Activated naive CD8-positive, alpha-beta T cell treated with anti-CD3 and anti-CD28 coated beads, Interleukin-2, amount 50 U/mL, for 24 hours (primary cell): ENCODE data around the gene SLC27A5.
"Not testable (repeated sequence)": the region's sequence is repeated elsewhere in the genome, so short reads cannot be mapped to it uniquely, and the experiment has no call there.

Experiments
- ATAC-seq: fragments of 150-1000 bp; cut with Tn5 transposase; one replicate; pipeline ENCODE4 v1.10.0; 2021
- DNase-seq: peaks from one replicate; pipeline ENCODE4 v3.0.0; 2021
- H3K27ac Mint-ChIP-seq: one replicate; pipeline ENCODE4 v1.8.0; 2021; ENCODE audit warnings: mild to moderate bottlenecking, mixed read lengths
- H3K27me3 Mint-ChIP-seq: one replicate; pipeline ENCODE4 v1.8.0; 2021; ENCODE audit warnings: mixed read lengths
- H3K36me3 Mint-ChIP-seq: one replicate; pipeline ENCODE4 v1.8.0; 2021; ENCODE audit warnings: low read depth, mixed read lengths
- H3K4me1 Mint-ChIP-seq: one replicate; pipeline ENCODE4 v1.8.0; 2021; ENCODE audit warnings: mixed read lengths
- H3K4me3 Mint-ChIP-seq: one replicate; pipeline ENCODE4 v1.8.0; 2021; ENCODE audit warnings: mild to moderate bottlenecking, moderate library complexity, mixed read lengths
- H3K9me3 Mint-ChIP-seq: one replicate; pipeline ENCODE4 v1.8.0; 2021; ENCODE audit warnings: mixed read lengths

The SLC27A5 gene

GRCh38 chr19:58476498-58477015, 35.2 kb downstream of the SLC27A5 start:
- Mint-ChIP-seq H3K4me3 (peak overlapping the region; percentile 88), H3K27me3 (no peaks in the 10 kb centered on the region), H3K4me1 (peaks cover 30% of the 10 kb centered on the region), H3K9me3 (no peaks in the 10 kb centered on the region), H3K27ac (peak overlapping the region; percentile 83), H3K36me3 (peaks cover 5% of the 10 kb centered on the region)
- ATAC-seq, result no peak
- DNase-seq, result no peak

GRCh38 chr19:58475714-58476497, 35.9 kb downstream of the SLC27A5 start, which contains the start of gene ZNF446:
Gene ZNF446 (plus strand): TSS chr19:58476352. CDS start chr19:58477219, 867 bp downstream.
- H3K27me3 Mint-ChIP-seq, result no peaks in the 10 kb centered on the region
- peaks cover 6% of the 10 kb centered on the region for H3K36me3 Mint-ChIP-seq
- H3K4me1 Mint-ChIP-seq, result peaks cover 30% of the 10 kb centered on the region

GRCh38 chr19:58474997-58475713, 36.6 kb downstream of the SLC27A5 start:
- Mint-ChIP-seq H3K27me3 (no peaks in the 10 kb centered on the region), H3K4me3 (peak overlapping the region; percentile 88), H3K4me1 (peaks cover 30% of the 10 kb centered on the region), H3K36me3 (peaks cover 11% of the 10 kb centered on the region), H3K9me3 (no peaks in the 10 kb centered on the region), H3K27ac (peak overlapping the region; percentile 98)
- DNase-seq (no peak), ATAC-seq (peak; percentile 18)

More at GRCh38 chr19:58475714-58476497, 35.9 kb downstream of the SLC27A5 start, which contains the start of gene ZNF446:
- H3K27ac Mint-ChIP-seq, result peak within 1 kb of the TSS; percentile 98
- DNase-seq (peak; percentile 94), ATAC-seq (peak; percentile 89)
- H3K4me3 Mint-ChIP-seq, result peak within 1 kb of the TSS; percentile 88
- no peaks in the 10 kb centered on the region for H3K9me3 Mint-ChIP-seq

- H3K4me1 Mint-ChIP-seq, result peaks cover 30% of the 10 kb centered on the region
- no peaks in the 10 kb centered on the region for H3K9me3 Mint-ChIP-seq
- H3K27ac Mint-ChIP-seq, result peak overlapping the region; percentile 68
Measured at GRCh38 chr19:58474291-58474996, 37.3 kb downstream of the SLC27A5 start.

GRCh38 chr19:58473775-58474174, 38.0 kb downstream of the SLC27A5 start:
- Mint-ChIP-seq H3K36me3 (peaks cover 18% of the 10 kb centered on the region), H3K4me3 (no peak overlapping the region), H3K27me3 (no peaks in the 10 kb centered on the region), H3K4me1 (peaks cover 34% of the 10 kb centered on the region), H3K27ac (peak overlapping the region; percentile 68), H3K9me3 (no peaks in the 10 kb centered on the region)
- DNase-seq (no peak), ATAC-seq (no peak)

More at GRCh38 chr19:58474291-58474996, 37.3 kb downstream of the SLC27A5 start:
- DNase-seq (no peak), ATAC-seq (no peak)
- Mint-ChIP-seq H3K4me3 (peak overlapping the region; percentile 88), H3K36me3 (peaks cover 14% of the 10 kb centered on the region), H3K27me3 (no peaks in the 10 kb centered on the region)

- no peak for ATAC-seq
- Mint-ChIP-seq H3K4me1 (peaks cover 41% of the 10 kb centered on the region), H3K27ac (no peak overlapping the region), H3K36me3 (peaks cover 18% of the 10 kb centered on the region), H3K9me3 (no peaks in the 10 kb centered on the region), H3K27me3 (no peaks in the 10 kb centered on the region), H3K4me3 (no peak overlapping the region)
- no peak for DNase-seq
Measured at GRCh38 chr19:58471736-58472135, 40.1 kb downstream of the SLC27A5 start.

- ATAC-seq, DNase-seq, H3K4me3 Mint-ChIP-seq, H3K27me3 Mint-ChIP-seq, H3K9me3 Mint-ChIP-seq, H3K27ac Mint-ChIP-seq: not testable (repeated sequence)
- Mint-ChIP-seq H3K4me1 (peaks cover 40% of the 10 kb centered on the region), H3K36me3 (peaks cover 18% of the 10 kb centered on the region)
Measured at GRCh38 chr19:58470837-58471543, 40.8 kb downstream of the SLC27A5 start.

- DNase-seq, result no peak
- Mint-ChIP-seq H3K4me3 (peak overlapping the region; percentile 89), H3K27me3 (peaks cover 2% of the 10 kb centered on the region), H3K4me1 (peaks cover 27% of the 10 kb centered on the region), H3K9me3 (no peaks in the 10 kb centered on the region), H3K36me3 (peaks cover 18% of the 10 kb centered on the region), H3K27ac (peak overlapping the region; percentile 78)
- ATAC-seq, result no peak
Measured at GRCh38 chr19:58469241-58470013, 42.4 kb downstream of the SLC27A5 start.

GRCh38 chr19:58468216-58468839, 43.5 kb downstream of the SLC27A5 start:
- Mint-ChIP-seq H3K36me3 (peaks cover 18% of the 10 kb centered on the region), H3K27me3 (peaks cover 2% of the 10 kb centered on the region), H3K9me3 (no peaks in the 10 kb centered on the region), H3K4me3 (peak overlapping the region; percentile 89), H3K4me1 (peaks cover 21% of the 10 kb centered on the region), H3K27ac (peak overlapping the region; percentile 78)
- DNase-seq (no peak), ATAC-seq (no peak)

GRCh38 chr19:58466760-58467589, 44.8 kb downstream of the SLC27A5 start, which contains the start of gene ZNF324:
Gene ZNF324 (plus strand): TSS chr19:58467080. CDS start chr19:58469186, 2,106 bp downstream.
- H3K9me3 Mint-ChIP-seq, result no peaks in the 10 kb centered on the region
- H3K27ac Mint-ChIP-seq, result peak within 1 kb of the TSS; percentile 78
- ATAC-seq (peak; percentile 89), DNase-seq (peak; percentile 99)
- peaks cover 2% of the 10 kb centered on the region for H3K27me3 Mint-ChIP-seq
- peaks cover 13% of the 10 kb centered on the region for H3K36me3 Mint-ChIP-seq
- H3K4me1 Mint-ChIP-seq, result peaks cover 21% of the 10 kb centered on the region
- peak within 1 kb of the TSS; percentile 89 for H3K4me3 Mint-ChIP-seq

GRCh38 chr19:58466089-58466759, 45.6 kb downstream of the SLC27A5 start:
- Mint-ChIP-seq H3K27ac (no peak overlapping the region), H3K9me3 (no peaks in the 10 kb centered on the region), H3K4me3 (peak overlapping the region; percentile 89), H3K36me3 (peaks cover 13% of the 10 kb centered on the region), H3K4me1 (peaks cover 21% of the 10 kb centered on the region), H3K27me3 (peaks cover 2% of the 10 kb centered on the region)
- DNase-seq, result no peak
- no peak for ATAC-seq

GRCh38 chr19:58460039-58460438, 51.8 kb downstream of the SLC27A5 start:
- Mint-ChIP-seq H3K9me3 (no peaks in the 10 kb centered on the region), H3K36me3 (peaks cover 19% of the 10 kb centered on the region), H3K4me3 (no peak overlapping the region), H3K27ac (no peak overlapping the region), H3K4me1 (no peaks in the 10 kb centered on the region), H3K27me3 (no peaks in the 10 kb centered on the region)
- no peak for DNase-seq
- no peak for ATAC-seq
